Endothelial cell of umbilical vein (primary cell): ENCODE results near the gene COL18A1. TPM values are rescaled to one million over a fixed set of nuclear protein-coding genes. Genes with fewer than 3 reads are reported as not detected.

ENCODE experiments used
- BruUV-seq: library from RNA; stranded (reverse); fragments of 400-500 nt; replicated peaks from 2 replicates; lab custom pipeline; 2021; lab: Mats Ljungman, UMichigan
- CTCF ChIA-PET: fragments of 300-600, 350-600 bp; sonication (Branson Sonifier 250); formaldehyde crosslinking; loops from one replicate; lab custom pipeline; 2021; ENCODE audit warnings: antibody characterized with exemption, inconsistent platforms; lab: Charles Lee
- POLR2A ChIA-PET: fragments of 300-600, 350-600 bp; sonication (Branson Sonifier 250); formaldehyde crosslinking; loops from one replicate; lab custom pipeline; 2021; ENCODE audit warnings: antibody characterized with exemption, inconsistent platforms; lab: Charles Lee
- DNase-seq: peaks from one replicate; pipeline ENCODE4 v3.0.0-alpha.2; 2011; ENCODE audit warnings: low read depth, low spot score
- FAIRE-seq: peaks from 2 replicates; lab custom pipeline; 2011; peaks lifted over from hg19 to GRCh38; lab: Jason Lieb, UNC
- H2AFZ ChIP-seq: 2 replicates; pipeline ENCODE4 v1.6.0; 2012; ENCODE audit warnings: low read depth, low read length, control low read depth, inconsistent platforms
- H3K27ac ChIP-seq: 2 replicates; pipeline ENCODE4 v1.5.1; 2011; ENCODE audit warnings: low read depth, mild to moderate bottlenecking, control low read depth, low read length, moderate library complexity; ENCODE audit not compliant: insufficient read depth
- H3K27me3 ChIP-seq, 2 experiments: 2 replicates each; pipeline versions ENCODE4 v1.6.0 to v1.6.1; 2011; ENCODE audit warnings: low read length in 2 of 2, mixed read lengths in 1 of 2; ENCODE audit not compliant: control insufficient read depth in 2 of 2, insufficient read depth in 2 of 2
- H3K36me3 ChIP-seq, 2 experiments: 2 replicates in 1 of 2; 3 replicates in 1 of 2; pipeline ENCODE4 v1.5.1; 2011; ENCODE audit warnings: low read length in 2 of 2, mild to moderate bottlenecking in 1 of 2, moderate library complexity in 1 of 2; ENCODE audit not compliant: control insufficient read depth in 2 of 2, insufficient read depth in 2 of 2; ENCODE audit errors: extremely low read depth in 1 of 2
- H3K4me1 ChIP-seq: 3 replicates; pipeline ENCODE4 v1.5.1; 2011; ENCODE audit warnings: mild to moderate bottlenecking, low read length; ENCODE audit not compliant: control insufficient read depth, insufficient read depth; ENCODE audit errors: extremely low read depth
- H3K4me2 ChIP-seq: 2 replicates; pipeline ENCODE4 v1.6.1; 2011; ENCODE audit warnings: low read length, control low read depth, mixed read lengths; ENCODE audit not compliant: insufficient read depth
- H3K4me3 ChIP-seq, 3 experiments: fragments of 200-600 bp in 1 of 3; sonication (generic), shearing (Covaris generic) in 1 of 3; replicated peaks in 1 of 3; 2 replicates each; pipeline ENCODE4 v1.5.1; 2011 to 2016; ENCODE audit warnings: control low read depth in 3 of 3, low read length in 3 of 3, mild to moderate bottlenecking in 2 of 3, inconsistent platforms in 1 of 3, low read depth in 1 of 3, moderate library complexity in 1 of 3; ENCODE audit not compliant: insufficient read depth in 1 of 3
- H3K79me2 ChIP-seq: 2 replicates; pipeline ENCODE4 v1.6.0; 2012; ENCODE audit warnings: low read length, inconsistent platforms; ENCODE audit not compliant: control insufficient read depth, insufficient read depth
- H3K9ac ChIP-seq: replicated peaks from 2 replicates; pipeline ENCODE3; 2011; ENCODE audit warnings: low read length, control low read depth; ENCODE audit not compliant: insufficient read depth; ENCODE audit errors: extremely low read depth
- H3K9me1 ChIP-seq: replicated peaks from 3 replicates; pipeline ENCODE4 v1.6.0; 2011; ENCODE audit warnings: mild to moderate bottlenecking, low read length; ENCODE audit not compliant: control insufficient read depth, insufficient read depth; ENCODE audit errors: extremely low read depth
- H3K9me3 ChIP-seq: replicated peaks from 2 replicates; pipeline ENCODE4 v1.5.1; 2012; ENCODE audit warnings: low read length, inconsistent platforms; ENCODE audit not compliant: control insufficient read depth, insufficient read depth
- H4K20me1 ChIP-seq: replicated peaks from 2 replicates; pipeline ENCODE3; 2011; ENCODE audit warnings: mild to moderate bottlenecking, low read length; ENCODE audit not compliant: control insufficient read depth, insufficient read depth; ENCODE audit errors: extremely low read depth
- CTCF ChIP-seq, 2 donors: IDR thresholded peaks; 1 replicate in 1 of 2; 2 replicates in 1 of 2; pipeline ENCODE4 v1.5.1; 2011; ENCODE audit warnings: low read length in 2 of 2, mild to moderate bottlenecking in 2 of 2, moderate library complexity in 2 of 2, control low read depth in 1 of 2, inconsistent platforms in 1 of 2, low read depth in 1 of 2; ENCODE audit not compliant: insufficient read depth in 1 of 2; ENCODE audit errors: extremely low read depth in 1 of 2
- EZH2 ChIP-seq: IDR thresholded peaks from 2 replicates; pipeline ENCODE4 v1.6.1; 2012; ENCODE audit warnings: borderline replicate concordance, low read depth, mild to moderate bottlenecking, moderate library complexity, low read length, inconsistent platforms; ENCODE audit not compliant: severe bottlenecking
- FOS ChIP-seq: IDR thresholded peaks from 2 replicates; pipeline ENCODE4 v1.6.1; 2011; ENCODE audit warnings: mild to moderate bottlenecking, low read length, moderate library complexity, borderline replicate concordance; ENCODE audit not compliant: insufficient read depth
- GATA2 ChIP-seq: IDR thresholded peaks from 2 replicates; pipeline ENCODE4 v1.7.0; 2011; ENCODE audit warnings: low read depth, mild to moderate bottlenecking, moderate library complexity, mixed read lengths, low read length; ENCODE audit not compliant: insufficient read length, insufficient read depth
- JUN ChIP-seq: IDR thresholded peaks from 2 replicates; pipeline ENCODE4 v1.6.1; 2011; ENCODE audit warnings: borderline replicate concordance, low read depth; ENCODE audit not compliant: insufficient read length, insufficient read depth
- MAX ChIP-seq: IDR thresholded peaks from 2 replicates; pipeline ENCODE4 v1.6.1; 2011; ENCODE audit not compliant: insufficient read depth, insufficient read length
- MYC ChIP-seq: IDR thresholded peaks from one replicate; pipeline ENCODE4 v1.6.1; 2011; ENCODE audit warnings: mild to moderate bottlenecking, low read depth, low read length
- POLR2A ChIP-seq: IDR thresholded peaks from 2 replicates; pipeline ENCODE4 v1.6.1; 2012; ENCODE audit warnings: low read depth, mild to moderate bottlenecking, control low read depth, low read length
- POLR2AphosphoS5 ChIP-seq: IDR thresholded peaks from 2 replicates; pipeline ENCODE4 v1.6.1; 2012; ENCODE audit warnings: low read depth, mild to moderate bottlenecking, control low read depth, low read length, moderate library complexity; ENCODE audit not compliant: insufficient read depth
- dilution Hi-C: fragments of 300-500 bp; cut with MboI; formaldehyde crosslinking; loops from one replicate; pipeline ENCODE4 v1.15.0; 2019; ENCODE audit warnings: low sequenced_read_pairs; ENCODE audit not compliant: extremely low pct_ligation_motif_present
- intact Hi-C: fragments of 100-400 bp; cut with micrococcal nuclease; formaldehyde crosslinking; loops from one replicate; pipeline ENCODE4 v1.10.0; 2022
- polyA plus RNA-seq, 4 experiments: library from polyadenylated mRNA; depleted of rRNA in 3 of 4; stranded (reverse) in 3 of 4; unstranded in 1 of 4; fragments of >200 nt; gene quantifications; 2 replicates each; pipeline versions ENCODE4 v1.2.1 to v1.2.3, GENCODE V29; 2011 to 2012; ENCODE audit warnings: missing spikeins in 1 of 4
- total RNA-seq: library from RNA; stranded (reverse); gene quantifications from 2 replicates; pipeline ENCODE4 v1.2.3, GENCODE V29; 2021

COL18A1 gene
- total and polyA plus RNA-seq, 2 donors (not counting 3 experiments of a cell fraction or from before 2014, with no cell fraction given): 198 to 252 TPM

DNA sequence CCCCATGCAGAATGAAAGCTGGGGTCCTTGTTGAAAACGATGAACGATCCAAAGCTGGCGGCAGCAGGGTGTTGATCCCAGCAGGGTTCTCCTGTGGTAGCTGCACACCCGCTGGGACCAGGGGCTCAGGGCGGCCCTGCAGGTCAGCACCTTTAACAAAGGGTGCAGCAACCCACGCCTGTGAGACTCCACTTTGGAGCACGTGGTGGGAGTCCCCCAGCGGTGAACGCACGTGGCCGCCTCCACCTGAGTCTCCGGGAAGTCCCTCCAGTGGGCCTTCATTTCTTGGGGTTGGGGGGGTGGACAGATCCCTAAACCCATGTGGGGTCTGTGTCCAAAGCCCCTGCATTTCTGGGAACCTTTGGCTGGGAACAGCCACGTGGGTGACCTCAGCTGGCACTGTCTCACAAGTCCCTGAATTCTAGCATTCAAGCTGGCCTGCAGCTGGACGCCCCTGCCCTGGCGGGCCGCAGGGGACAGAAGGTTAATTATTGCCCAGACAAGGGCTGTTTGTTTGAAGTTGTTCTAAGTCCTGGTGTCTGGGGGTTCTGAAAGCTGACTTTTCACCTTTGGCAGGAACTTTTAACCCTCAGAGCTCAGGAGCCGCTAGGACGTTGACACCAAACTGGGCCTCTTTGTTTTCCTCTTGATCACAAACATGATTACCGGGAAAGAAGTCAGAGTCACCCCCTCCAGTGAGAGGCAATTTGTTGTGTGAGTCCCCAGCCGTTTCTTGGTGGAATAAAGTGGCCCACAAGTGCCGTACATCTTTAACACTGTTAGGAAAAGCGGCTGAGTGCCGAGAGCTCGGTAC, 64.5 kb downstream of the COL18A1 start:
- Histone ChIP-seq H3K9ac (no peak overlapping the region), H3K27me3 (no peaks in the 10 kb centered on the region), H3K4me1 (peaks cover 22% of the 10 kb centered on the region), H3K4me3 (no peak overlapping the region), H3K36me3 (peaks cover 4 to 10% of the 10 kb centered on the region in 2 experiments), H3K9me1 (no peaks in the 10 kb centered on the region), H3K4me2 (no peak overlapping the region), H2AFZ (no peak overlapping the region), H3K9me3 (no peaks in the 10 kb centered on the region), H3K79me2 (peaks cover 40% of the 10 kb centered on the region), H4K20me1 (no peaks in the 10 kb centered on the region), H3K27ac (no peak overlapping the region)
- no TSS peak for BruUV-seq
- ChIA-PET CTCF (no interaction called here), POLR2A (no interaction called here)
- intact Hi-C loops: loop anchor here (10.0 kb wide), 1 partner anchor 65 kb away; no protein-coding TSS in a partner anchor
- DNase-seq: no peak
- TF ChIP-seq POLR2AphosphoS5 (no peak), JUN (no peak), MYC (no peak), MAX (no peak), GATA2 (no peak), FOS (no peak), CTCF (IDR thresholded peaks at IDR 0.05; ENCODE audit: extremely low read depth in 1 of 2, insufficient read depth in 1 of 2, low read depth in 1 of 2, low read length in 2 of 2) (no peak), POLR2A (no peak), EZH2 (no peak)
- FAIRE-seq: no peak
- dilution Hi-C loops: no loop called here
